Measurements from ENCODE around the gene MAOB.

MAOB gene

DNA sequence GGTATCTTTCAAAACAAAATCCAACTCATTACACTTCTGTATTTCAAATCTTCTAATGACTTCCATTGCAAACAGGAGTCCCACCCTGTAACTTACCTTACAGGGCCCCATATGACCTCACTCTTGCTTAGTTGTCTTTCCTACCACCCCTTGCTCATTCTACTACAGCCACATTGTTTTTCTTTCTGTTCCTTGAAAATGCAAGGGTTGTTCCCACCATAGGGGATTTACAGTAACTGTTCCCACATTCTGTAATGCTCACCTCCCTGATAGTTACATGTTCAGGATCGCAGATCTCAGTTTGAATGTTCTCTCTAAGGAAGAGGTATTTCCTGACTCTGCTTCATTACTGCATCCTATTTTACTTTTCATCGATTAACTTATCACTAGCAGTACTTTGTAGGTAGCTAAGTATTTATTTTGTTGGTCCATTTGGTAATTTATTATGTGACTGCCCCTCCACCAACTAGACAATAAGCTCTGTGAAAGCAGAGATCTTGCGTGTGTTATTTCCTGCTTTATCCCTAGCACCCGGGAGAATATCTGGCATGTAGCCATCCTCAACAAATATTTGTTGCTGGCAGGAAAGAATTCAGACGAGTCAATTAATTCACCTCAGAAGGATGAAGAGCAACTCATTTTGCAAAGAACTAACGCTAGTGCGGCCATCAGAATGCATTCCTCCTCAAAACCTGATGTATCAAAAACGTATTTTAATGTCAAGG, 21.4 kb downstream of the MAOB start:
- DNase-seq (ENCODE audit: low read depth in 2 of 2): no peak

DNA sequence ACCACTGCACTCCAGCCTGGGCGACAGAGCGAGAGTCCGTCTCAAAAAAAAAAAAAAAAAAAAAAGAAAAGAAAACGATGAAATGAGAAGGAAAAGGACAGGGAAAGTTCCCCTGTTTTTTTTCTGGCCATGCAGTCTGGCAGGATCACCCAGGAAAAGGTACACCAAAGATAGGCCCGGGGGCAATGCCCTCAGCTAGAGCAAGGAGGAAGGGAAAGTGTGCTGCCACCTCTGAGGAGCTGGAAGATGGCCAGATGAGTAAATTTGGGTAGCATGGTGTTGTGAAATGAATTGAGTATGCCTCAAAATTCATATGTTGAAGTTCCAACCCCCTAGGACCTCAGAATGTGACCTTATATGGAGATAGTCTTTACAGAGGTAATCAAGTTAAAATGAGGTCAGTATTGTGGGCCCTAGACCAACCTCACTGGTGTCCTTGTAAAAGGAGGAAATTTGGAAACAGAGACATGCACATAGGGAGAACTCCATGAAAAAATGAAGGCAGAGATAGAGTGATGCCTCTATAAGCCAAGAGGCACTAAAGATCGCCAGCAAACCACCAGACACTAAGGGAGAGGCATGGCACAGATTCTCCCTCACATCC, 28.9 kb downstream of the MAOB start:
- DNase-seq (ENCODE audit: low read depth in 2 of 2): no peak

DNA sequence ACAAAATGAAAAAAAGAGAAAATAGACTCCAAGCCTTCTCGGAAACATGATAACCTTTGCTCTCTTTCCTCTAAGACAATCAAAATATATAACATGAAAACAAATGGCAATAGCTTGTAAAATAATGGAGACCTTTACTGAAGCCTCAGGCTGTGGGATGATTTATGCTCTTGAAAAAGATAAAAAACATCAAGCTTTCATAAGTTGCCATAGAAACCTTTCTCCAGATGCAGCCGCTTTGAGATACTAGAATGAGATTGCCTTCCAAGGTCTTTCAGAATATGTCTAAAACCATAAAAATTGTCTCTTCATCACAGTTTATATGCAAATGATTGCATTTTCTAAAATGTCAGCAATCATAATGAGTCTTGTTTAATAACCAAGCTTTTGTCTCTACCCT, 31.6 kb downstream of the MAOB start:
- no peak for DNase-seq (ENCODE audit: low read depth in 2 of 2)

DNA sequence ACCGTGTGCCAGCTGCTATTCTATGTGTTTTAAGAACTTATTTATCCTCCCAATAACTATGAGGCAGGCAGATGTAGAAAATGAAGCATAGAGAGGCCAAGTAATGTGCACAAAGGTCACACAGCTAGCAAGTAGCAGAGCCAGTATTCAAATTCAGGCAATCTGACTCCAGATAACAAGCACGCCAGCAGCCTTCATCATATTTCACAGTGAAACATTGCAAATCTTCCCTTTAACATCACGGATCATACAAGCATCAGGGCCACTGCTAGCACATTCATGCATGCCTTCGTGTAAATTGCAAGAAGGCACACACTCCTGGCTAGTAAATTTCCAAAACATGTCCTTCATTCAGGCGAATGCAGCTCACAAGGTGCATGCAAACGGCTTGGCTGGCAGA, 33.1 kb downstream of the MAOB start:
- no peak for DNase-seq (ENCODE audit: low read depth in 2 of 2)

DNA sequence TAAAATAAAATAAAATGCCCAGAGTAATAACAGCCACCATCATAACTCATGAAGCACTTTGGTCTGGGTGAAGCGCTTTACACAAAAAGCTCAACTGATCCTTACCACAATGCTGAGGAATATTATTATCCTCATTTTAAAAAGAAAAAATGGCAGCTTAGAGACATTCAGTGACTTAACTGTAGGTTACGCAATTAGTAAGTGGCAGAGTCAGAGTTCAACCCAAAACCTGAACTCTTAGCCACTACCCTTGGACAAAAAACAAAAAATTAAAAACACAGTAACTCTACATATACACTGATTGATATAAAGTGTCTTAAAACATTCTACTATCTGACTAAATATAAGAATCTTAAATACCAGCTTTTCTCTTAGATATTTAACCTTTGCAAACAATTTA, 34.9 kb downstream of the MAOB start:
- DNase-seq (ENCODE audit: low read depth in 2 of 2): no peak

DNA sequence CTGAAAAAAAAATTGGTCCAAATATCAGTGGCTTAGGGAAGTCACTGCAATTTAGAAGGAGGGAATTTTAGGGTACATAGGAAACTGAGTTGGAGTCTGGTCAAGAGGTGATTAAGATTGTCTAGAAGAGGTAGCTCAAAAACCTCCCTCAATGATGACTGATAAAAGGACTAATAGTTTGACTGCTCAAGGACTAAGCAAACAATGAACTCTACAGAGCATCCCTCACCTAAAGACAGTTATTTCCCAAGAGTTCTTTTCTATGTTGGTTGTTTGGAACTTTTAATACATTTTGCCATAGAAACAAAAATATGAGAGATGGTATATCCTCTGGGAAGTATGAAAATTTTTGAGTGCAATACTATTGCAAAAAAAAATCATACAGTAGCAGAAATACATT, 35.7 kb downstream of the MAOB start:
- DNase-seq (ENCODE audit: low read depth in 2 of 2): no peak

DNA sequence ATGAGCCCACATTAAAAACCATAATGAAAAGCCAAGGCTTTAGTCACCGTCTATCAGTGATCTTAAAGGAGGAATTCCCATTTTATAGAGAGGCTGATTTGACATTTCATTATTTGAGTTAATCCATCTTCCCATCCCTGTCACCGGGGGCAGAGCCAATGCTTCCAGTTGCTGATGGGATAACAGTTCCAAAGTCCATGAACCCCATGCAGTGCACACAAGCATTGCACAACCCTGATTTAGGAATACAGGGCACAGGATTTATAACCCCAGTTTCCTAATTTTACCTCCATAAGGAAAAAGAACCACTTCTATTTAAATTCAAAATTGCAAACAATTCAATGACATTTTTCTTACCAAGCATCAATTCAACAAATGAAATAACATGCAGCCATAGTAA, 36.5 kb downstream of the MAOB start:
- no peak for DNase-seq (ENCODE audit: low read depth in 2 of 2)

- no peak for DNase-seq (ENCODE audit: low read depth in 2 of 2)
Observed at GRCh38 chrX:43840265-43840664, 42.0 kb downstream of the MAOB start.

GRCh38 chrX:43836435-43837184, 45.6 kb downstream of the MAOB start:
- no peak for DNase-seq (ENCODE audit: low read depth in 2 of 2)

DNA sequence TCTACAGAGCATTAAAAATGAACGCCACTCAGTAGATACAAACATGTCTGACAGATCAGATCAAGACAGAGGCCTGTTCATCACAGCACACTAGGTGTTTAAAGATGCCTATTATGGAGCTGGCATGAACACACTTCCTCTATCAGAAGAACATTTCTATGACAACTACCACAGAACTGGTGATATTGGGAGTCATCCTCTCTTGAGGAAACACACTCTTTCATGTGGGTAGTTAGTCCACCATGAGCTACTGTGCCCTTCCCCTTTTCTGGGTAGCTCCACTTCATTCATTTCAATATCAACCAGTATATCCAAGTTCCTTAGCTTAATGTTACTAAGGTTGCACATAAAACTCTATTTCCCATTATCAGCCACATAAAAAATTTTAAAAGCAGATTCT, 46.7 kb downstream of the MAOB start:
- no peak for DNase-seq (ENCODE audit: low read depth in 2 of 2)

- no peak for DNase-seq (ENCODE audit: low read depth in 2 of 2)
Observed at GRCh38 chrX:43827791-43828190, 54.5 kb downstream of the MAOB start.

DNA sequence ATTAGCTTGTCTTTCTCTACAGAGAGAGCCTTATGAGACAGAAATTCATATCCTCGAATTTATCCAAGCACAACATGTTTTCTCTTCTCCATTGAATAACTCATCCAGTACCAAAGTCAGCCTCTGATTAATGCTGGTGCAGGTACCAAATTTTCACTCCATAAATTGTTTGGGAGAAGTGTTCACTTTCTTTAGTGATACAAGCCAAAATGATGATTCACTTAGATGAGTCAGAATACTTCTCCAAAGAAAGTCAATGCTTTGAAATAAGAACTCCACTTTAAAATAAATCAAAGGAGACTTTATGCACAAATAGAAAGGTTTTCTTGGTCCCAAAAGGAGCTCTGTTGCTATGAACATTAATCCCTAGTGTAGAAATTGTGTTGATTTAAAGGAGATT, 60.2 kb downstream of the MAOB start:
- no peak for DNase-seq (ENCODE audit: low read depth in 2 of 2)

GRCh38 chrX:43817444-43817843, 64.8 kb downstream of the MAOB start:
- no peak for DNase-seq (ENCODE audit: low read depth in 2 of 2)

GRCh38 chrX:43815209-43815608, 67.0 kb downstream of the MAOB start:
- no peak for DNase-seq (ENCODE audit: low read depth in 2 of 2)

DNA sequence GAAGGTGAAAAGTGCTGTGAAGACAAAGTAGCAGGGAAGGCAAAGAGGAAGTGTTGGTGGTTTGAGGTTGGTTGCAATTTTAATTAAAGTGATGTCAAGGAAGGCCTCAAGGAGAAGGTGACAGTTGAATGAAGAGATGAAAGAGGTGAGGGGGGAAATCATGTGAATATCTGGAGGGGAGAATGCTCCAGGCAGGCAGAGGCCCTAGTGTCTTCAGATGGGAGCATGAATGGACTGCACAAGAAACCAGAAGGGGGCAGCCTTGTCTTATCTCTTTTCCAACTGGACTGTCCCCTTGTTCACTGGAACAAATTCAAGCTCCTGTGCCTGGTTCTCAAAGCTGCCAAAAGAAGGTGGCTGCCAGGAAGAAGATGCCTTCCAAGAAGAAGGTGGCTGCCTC, 68.4 kb downstream of the MAOB start:
- no peak for DNase-seq (ENCODE audit: low read depth in 2 of 2)

DNA sequence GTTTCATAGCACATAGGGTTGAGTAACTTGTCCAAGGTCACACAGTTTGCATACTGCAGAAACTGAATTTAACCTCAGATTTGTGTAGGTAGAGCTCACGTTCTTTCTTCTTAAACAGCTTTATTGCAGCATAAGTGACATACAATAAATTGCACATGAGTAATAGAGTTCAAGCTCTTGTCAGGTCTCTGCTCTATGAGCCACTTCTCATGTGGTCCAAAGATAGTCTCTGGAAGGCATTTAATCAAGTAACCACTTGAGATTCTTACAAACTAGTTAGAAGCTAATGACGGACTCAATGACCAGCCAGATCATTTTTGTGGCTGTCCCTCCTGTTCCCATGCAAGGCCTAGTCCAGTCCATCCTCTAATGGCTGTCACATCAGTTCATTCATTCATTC, 68.9 kb downstream of the MAOB start:
- DNase-seq (ENCODE audit: low read depth in 2 of 2): no peak

- DNase-seq (ENCODE audit: low read depth in 2 of 2): no peak
Observed at GRCh38 chrX:43809463-43809862, 72.8 kb downstream of the MAOB start.

DNA sequence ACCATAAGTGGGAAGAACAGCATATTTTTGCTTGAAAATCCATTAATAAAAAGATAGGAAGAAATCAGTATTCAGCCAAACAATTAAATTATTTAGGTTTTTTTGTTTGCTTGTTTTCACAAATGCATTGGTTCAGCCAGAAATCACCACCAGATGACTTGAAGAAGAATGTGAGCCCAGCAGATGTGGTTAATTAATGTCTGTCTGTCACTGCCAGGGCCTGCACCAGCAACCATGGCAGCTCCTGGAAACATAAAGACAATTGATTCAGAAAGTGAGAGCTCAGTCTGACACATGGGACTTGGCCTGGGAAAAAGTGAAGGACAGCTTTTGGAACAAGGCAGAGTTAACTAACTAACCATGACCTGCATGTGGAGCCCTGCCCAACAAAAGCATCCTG, 74.0 kb downstream of the MAOB start:
- no peak for DNase-seq (ENCODE audit: low read depth in 2 of 2)

DNA sequence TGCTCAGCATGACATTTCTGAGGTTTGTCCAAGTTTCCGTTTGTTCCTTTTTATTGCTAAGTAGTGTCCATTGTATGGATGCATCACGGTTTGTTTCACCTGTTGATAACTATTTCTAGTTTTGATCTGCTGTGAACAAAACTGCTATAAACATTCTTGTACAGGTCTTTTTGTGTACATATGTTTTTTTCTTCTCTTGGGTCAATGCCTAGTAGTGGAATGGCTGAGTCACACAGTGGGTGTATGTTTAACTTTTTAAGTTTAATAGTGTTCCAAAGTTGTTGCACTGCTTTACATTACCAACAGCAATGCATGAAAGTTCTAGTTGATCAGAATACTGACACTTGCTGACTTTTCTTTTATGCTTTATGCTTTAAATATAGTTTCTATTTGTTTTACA, 76.7 kb downstream of the MAOB start:
- no peak for DNase-seq (ENCODE audit: low read depth in 2 of 2)

DNA sequence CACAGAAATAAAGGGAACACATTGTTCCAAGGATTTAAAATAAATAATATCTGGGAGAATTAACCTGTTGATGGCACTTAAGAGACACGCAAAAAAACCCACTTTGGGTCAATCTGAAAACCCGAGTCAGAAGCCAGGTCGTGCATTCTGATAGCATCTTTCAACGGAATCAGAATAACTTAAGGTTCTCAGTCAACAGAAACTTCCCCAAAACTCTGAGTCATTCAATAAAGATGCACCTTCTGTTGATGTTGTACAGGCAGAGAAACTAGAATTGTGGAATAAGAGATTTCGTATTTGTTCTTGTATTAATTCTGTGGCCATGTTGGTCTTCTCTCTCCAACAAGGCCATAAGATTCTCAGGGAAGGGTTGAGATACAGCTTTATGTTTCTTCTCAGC, 78.2 kb downstream of the MAOB start:
- DNase-seq (ENCODE audit: low read depth in 2 of 2): no peak

- DNase-seq (ENCODE audit: low read depth in 2 of 2): no peak
Observed at GRCh38 chrX:43785930-43786591, 96.2 kb downstream of the MAOB start.

DNA sequence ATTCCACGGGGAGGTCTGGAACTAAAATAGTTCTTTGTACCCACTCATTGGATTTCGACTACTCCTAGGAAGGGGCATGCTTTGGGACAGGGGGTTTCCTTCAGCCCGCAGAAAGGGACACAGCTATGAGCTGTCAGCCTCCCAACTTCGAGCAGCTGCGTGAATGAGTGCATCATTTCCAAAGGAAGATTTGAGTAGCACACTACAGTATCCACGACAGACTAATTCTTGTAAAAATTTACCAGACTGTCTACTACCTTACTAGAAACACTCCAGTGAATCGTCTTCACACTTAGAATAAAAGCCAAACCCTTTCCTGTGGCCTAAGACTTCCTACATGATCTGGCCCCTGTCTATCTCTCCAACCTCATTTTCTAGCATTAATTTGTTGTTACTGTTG, 124.2 kb downstream of the MAOB start:
- no peak for DNase-seq (ENCODE audit: low read depth in 2 of 2)

DNA sequence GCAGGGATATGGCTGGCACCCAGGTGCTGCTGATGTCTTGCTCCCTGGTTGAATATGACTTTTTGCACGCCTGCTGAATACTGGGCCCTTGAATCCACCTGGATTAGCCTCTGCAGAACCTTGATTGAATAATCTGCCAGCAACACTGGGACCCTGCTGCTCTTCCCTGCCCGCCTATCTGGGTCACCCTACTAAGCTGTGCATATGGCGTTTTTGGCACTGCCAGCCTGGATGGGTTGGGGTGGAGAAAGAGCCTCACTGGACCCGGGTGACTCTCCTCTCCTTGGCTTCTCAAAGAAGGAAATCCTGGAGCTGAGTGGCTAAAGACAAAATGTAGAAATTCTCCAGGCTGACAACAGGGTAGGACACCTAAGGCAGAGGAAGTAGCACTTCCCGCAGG, 126.2 kb downstream of the MAOB start:
- no peak for DNase-seq (ENCODE audit: low read depth in 2 of 2)

All from fibroblast of skin of left biceps (primary cell).